Right renal pelvis (tissue), 4 donors: ENCODE measurements around the gene RNF41. TPM values are rescaled to one million over a fixed set of nuclear protein-coding genes. Genes with fewer than 3 reads are reported as not detected.
"Not testable (repeated sequence)": the region's sequence is repeated elsewhere in the genome, so short reads cannot be mapped to it uniquely, and the experiment has no call there.

Source experiments
- DNase-seq, 4 donors: peaks; one replicate each; pipeline ENCODE4 v3.0.0-alpha.2; 2013; ENCODE audit warnings: low read depth in 4 of 4, low spot score in 3 of 4, missing footprints in 1 of 4
- polyA plus RNA-seq, 4 donors: library from polyadenylated mRNA; unstranded; fragments of 120-200 nt; gene quantifications; one replicate each; pipeline ENCODE4 v1.2.1, GENCODE V29; 2013; ENCODE audit not compliant: insufficient read length in 4 of 4

Gene RNF41
- polyA plus RNA-seq, 4 donors = 43.5 to 45.8 (median 44.0) TPM

GRCh38 chr12:56186957-56187356, 34.8 kb downstream of the RNF41 start:
- no peak for DNase-seq

- DNase-seq = no peak
Observed at GRCh38 chr12:56178347-56178746, 43.4 kb downstream of the RNF41 start.

GRCh38 chr12:56172839-56173238, 48.9 kb downstream of the RNF41 start:
- no peak for DNase-seq

- no peak for DNase-seq
Observed at GRCh38 chr12:56169229-56169759, 52.4 kb downstream of the RNF41 start.

- DNase-seq = no peak
Observed at GRCh38 chr12:56165369-56165768, 56.4 kb downstream of the RNF41 start.

GRCh38 chr12:56164345-56164729, 57.4 kb downstream of the RNF41 start:
- DNase-seq = no peak

GRCh38 chr12:56163533-56164344, 58.0 kb downstream of the RNF41 start:
- no peak for DNase-seq

- DNase-seq = no peak
Observed at GRCh38 chr12:56162468-56163290, 59.0 kb downstream of the RNF41 start.

GRCh38 chr12:56161690-56162351, 59.9 kb downstream of the RNF41 start:
- DNase-seq = no peak

- no peak for DNase-seq
Observed at GRCh38 chr12:56160894-56161689, 60.6 kb downstream of the RNF41 start.

- no peak for DNase-seq
Observed at GRCh38 chr12:56160193-56160763, 61.4 kb downstream of the RNF41 start.

- DNase-seq = no peak
Observed at GRCh38 chr12:56159482-56160192, 62.1 kb downstream of the RNF41 start.

- DNase-seq = peak in 3 of 4 donors; percentile 21 to 49 (median 40)
Observed at GRCh38 chr12:56158926-56159461, 62.7 kb downstream of the RNF41 start.

GRCh38 chr12:56158029-56158925, 63.4 kb downstream of the RNF41 start, which contains the start of gene MYL6:
TSS of gene MYL6 (plus strand) at chr12:56158359. CDS start at chr12:56158402, 43 bp downstream.
- peak; percentile 95 to 98 (median 98) for DNase-seq

- DNase-seq = peak; percentile 79 to 89 (median 82)
Observed at GRCh38 chr12:56157201-56158028, 64.3 kb downstream of the RNF41 start.

- DNase-seq = not testable (repeated sequence)
Observed at GRCh38 chr12:56156464-56157200, 65.1 kb downstream of the RNF41 start.
